OCI-LY1 (cell line): ENCODE measurements around the gene ZFP64.

ENCODE experiments used
- EZH2 ChIP-seq: fragments of 200-600 bp; sonication (generic), shearing (Covaris generic); IDR thresholded peaks from 2 replicates; pipeline ENCODE4 v1.8.0; 2017; ENCODE audit warnings: borderline replicate concordance, mixed run types, mild to moderate bottlenecking, antibody characterized with exemption, low read length, moderate library complexity, mixed read lengths
- TF ChIP-seq, protein P1 (sequence below): fragments of 200-600 bp; sonication (generic), shearing (Covaris generic); IDR thresholded peaks from 2 replicates; pipeline ENCODE4 v1.5.1; 2017; ENCODE audit warnings: mild to moderate bottlenecking, antibody characterized with exemption, low read length, moderate library complexity, mixed read lengths

- TF ChIP-seq, protein P1, sequence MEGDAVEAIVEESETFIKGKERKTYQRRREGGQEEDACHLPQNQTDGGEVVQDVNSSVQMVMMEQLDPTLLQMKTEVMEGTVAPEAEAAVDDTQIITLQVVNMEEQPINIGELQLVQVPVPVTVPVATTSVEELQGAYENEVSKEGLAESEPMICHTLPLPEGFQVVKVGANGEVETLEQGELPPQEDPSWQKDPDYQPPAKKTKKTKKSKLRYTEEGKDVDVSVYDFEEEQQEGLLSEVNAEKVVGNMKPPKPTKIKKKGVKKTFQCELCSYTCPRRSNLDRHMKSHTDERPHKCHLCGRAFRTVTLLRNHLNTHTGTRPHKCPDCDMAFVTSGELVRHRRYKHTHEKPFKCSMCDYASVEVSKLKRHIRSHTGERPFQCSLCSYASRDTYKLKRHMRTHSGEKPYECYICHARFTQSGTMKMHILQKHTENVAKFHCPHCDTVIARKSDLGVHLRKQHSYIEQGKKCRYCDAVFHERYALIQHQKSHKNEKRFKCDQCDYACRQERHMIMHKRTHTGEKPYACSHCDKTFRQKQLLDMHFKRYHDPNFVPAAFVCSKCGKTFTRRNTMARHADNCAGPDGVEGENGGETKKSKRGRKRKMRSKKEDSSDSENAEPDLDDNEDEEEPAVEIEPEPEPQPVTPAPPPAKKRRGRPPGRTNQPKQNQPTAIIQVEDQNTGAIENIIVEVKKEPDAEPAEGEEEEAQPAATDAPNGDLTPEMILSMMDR, result no peak
- no peak for TF ChIP-seq EZH2
Observed at GRCh38 chr20:52236292-52236691, 44.7 kb upstream of the ZFP64 start.
